Cardiac septum (tissue), 1 donor: ENCODE measurements around the gene RBM42. TPM values are rescaled to one million over a fixed set of nuclear protein-coding genes. Genes with fewer than 3 reads are reported as not detected.
"Not testable (repeated sequence)": the region's sequence is repeated elsewhere in the genome, so short reads cannot be mapped to it uniquely, and the experiment has no call there.

Experiments used
- DNase-seq: peaks from one replicate; pipeline ENCODE4 v3.0.0-alpha.2; 2020; ENCODE audit warnings: low spot score
- intact Hi-C: fragments of 100-400 bp; cut with DNase I; formaldehyde crosslinking; loops from one replicate; pipeline ENCODE4 v1.14.0; 2022
- total RNA-seq: library from RNA; stranded (reverse); fragmentation: NEBNext Ultra II Directional; extraction: Animal tissue kit (Norgen Biotek cat#: 25700); gene quantifications from one replicate; pipeline ENCODE4 v1.2.1, GENCODE V29; 2021
- donor health status: DM: no; HTN: no; CAD: no.

The RBM42 gene
- total RNA-seq, 1 donor from 2014 or later: 56.2 TPM

DNA sequence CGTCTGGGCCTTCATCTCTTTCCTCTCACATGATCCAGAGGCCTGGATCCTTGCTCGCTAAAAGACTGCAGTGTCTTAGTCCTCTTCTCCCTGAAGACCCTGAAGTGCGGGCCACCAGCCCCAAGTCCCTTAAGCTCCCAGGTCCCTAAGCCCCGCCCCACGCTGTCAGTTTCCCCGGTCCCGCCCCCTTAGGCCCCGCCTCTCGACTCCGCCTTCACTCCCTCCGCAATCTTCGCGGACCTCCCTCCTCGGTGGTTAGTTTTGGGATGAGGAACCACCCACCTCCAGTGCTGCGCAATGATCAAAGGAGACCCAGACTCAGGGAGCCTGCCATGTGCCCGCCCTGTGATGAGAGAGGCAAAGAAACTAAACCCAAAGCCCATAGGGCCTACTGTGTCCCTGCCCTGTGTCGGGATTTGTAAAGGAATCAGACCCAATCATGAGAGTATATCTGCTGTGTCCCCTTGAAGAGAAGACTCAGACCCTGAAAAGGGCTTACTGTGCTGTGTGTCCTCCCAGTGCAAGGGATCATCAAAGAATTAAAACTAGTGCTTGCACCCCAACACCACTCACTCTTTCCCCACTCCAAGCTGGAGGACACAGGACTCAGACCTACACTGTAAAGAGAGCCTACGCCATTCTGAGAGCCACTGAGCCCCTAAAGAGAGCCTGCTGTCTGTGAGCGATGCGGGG, 16.3 kb downstream of the RBM42 start:
- intact Hi-C loops: loop anchor here (2.0 kb wide), 1 partner anchor 16 kb away; the partner anchor contains the start of gene RBM42
- DNase-seq: peak; percentile 91

DNA sequence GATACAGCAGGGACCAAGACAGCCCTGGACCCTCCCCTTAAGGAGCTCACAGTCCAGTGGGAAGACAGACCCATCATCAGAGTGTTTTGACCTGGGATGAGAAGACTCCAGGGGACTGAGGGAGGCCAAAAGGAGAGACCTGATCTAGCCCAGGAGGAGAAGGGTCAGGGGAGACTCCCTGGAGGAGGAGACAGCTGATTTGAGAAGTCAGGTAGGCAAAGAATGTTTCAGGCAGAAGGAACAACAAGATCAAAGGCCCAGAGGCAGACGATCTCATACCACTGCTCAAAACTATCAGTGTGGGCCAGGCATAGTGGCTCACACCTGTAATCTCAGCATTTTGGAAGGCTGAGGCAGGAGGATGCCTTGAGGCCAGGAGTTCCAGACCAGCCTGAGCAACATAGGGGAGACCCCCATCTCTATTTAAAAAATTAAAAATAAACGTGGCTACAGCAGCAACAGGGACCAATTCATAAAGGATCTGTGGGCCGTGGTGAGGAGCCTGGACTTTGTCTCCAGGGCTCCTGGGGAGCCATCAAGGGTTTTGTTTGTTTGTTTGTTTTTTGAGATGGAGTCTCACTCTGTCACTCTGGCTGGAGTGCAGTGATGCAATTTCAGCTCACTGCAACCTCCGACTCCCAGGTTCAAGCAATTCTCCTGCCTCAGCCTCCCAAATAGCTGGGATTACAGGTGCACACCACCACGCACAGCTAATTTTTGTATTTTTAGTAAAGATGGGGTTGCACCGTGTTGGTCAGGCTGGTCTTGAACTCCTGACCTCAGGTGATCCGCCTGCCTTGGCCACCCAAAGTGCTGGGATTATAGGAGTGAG, 17.1 kb downstream of the RBM42 start:
- no peak for DNase-seq
- intact Hi-C loops: loop anchor here (2.0 kb wide), 1 partner anchor 17 kb away; the partner anchor contains the start of gene RBM42

DNA sequence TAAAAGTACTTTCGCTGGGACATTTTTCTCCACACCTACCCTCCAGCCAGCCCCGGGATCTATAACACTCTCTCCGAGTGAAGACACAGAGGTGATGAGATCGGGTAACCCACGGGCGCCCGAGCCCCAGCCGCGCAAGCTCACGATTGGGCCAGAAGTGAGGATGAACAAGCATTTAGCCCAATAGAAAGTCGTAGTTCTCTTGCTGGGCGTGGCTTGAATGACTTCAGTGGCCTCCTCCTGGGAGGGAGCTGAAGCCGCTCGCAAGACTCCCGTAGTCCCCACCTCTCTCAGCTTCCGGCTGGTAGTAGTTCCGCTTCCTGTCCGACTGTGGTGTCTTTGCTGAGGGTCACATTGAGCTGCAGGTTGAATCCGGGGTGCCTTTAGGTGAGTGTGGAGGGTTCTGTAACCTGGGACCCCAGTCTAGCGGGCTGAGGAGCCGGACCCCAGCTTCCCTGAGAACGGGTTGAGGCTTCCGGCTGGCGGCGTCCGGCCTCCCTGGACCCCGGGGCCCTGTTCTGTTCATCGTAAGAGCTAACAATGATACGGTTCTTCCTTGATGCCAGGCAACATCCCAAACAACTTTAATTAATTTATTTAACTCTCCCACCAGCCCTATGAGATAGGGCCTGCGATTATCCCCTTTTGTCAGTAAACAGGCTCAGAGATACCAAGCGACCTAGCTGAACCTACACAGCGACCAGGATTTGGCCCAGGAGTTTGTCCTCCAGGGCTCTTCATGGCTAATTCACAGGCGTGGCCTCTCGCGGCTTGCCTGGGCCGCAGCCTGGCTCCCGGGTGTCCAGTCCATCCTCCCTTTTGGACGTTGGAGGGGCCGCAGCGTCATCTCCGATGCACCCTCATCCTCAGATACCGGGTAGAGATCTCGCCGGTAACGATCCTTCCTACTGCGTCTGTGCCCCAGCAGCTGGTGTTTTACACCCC, 19.5 kb downstream of the RBM42 start, which contains the start of gene COX6B1:
Gene COX6B1, plus strand, starts transcription at position 307 of the 945 bp plus-strand sequence. CDS start 2,921 bp downstream, outside the sequence.
- peak; percentile 97 for DNase-seq
- intact Hi-C loops: no loop called here

DNA sequence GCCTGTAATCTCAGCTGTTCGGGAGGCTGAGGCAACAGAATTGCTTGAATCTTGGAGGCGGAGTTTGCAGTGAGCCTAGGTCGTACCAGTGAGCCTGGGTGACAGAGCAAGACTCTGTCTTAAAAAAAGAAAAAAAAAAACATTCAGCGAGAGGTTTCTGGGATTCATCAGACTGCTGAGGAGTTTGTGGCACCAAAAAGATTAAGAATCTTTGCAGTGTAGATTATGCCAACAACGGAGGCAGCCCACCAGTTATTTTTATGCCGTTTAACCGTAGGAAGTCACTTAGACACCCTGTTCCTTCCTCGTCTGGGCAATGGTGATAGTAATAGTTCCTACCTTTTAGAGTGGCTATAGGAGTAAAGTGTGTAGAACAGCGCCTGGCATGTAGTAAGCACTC, 21.7 kb downstream of the RBM42 start:
- no peak for DNase-seq
- intact Hi-C loops: no loop called here

DNA sequence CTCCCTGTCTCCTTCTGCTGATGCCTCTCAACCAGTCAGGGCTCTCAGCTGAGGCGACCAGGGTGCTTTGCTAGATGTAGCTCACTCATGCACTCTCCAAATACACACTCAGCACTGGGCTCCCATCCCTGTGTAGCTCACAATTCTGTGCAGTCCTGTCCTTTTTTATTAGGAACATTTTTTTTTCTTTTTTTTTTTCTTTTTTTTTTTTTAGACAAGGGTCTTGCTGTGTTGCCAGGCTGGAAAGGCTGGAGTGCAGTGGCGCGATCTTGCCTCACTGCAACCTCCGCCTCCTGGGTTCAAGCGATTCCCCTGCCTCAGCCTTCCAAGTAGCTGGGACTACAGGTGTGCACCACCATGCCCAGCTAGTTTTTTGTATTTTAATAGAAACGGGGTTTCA, 26.0 kb downstream of the RBM42 start:
- intact Hi-C loops, DNase-seq: not testable (repeated sequence)

DNA sequence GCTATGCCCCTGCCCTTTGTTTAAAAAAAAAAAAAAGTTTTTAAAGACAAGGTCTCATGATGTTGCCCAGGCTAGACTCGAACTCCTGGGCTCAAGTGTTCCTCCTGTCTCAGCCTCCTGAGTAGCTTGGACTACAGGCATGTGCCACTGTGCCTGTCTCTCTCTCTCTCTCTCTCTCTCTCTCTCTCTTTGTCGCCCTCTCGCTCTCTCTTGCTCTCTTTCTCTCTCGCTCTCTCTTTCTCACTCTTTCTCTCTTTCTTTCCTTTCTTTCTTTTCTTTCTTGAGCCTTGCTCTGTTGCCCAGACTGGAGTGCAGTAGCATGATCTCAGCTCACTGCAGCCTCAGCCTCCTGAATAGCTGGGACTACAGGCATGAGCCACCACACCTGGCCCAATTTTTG, 26.8 kb downstream of the RBM42 start:
- intact Hi-C loops: no loop called here
- no peak for DNase-seq

DNA sequence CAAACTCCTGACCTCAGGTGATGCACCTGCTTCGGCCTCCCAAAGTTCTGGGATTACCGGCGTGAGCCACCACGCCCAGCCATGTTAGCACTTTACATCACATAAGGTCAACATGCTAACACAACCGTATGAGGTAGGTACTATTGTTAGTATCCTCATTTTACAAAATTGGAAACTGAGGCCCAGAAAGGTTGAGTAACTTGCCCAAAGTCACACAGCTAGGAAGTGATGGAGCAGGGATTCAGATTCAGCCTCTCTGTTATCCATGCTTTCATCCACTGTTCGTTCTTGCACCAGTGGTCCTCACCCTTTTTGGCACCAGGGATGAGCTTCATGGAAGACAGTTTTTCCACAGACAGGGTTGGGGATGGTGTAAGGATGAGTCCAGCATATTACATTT, 27.9 kb downstream of the RBM42 start:
- DNase-seq: no peak
- intact Hi-C loops: no loop called here

DNA sequence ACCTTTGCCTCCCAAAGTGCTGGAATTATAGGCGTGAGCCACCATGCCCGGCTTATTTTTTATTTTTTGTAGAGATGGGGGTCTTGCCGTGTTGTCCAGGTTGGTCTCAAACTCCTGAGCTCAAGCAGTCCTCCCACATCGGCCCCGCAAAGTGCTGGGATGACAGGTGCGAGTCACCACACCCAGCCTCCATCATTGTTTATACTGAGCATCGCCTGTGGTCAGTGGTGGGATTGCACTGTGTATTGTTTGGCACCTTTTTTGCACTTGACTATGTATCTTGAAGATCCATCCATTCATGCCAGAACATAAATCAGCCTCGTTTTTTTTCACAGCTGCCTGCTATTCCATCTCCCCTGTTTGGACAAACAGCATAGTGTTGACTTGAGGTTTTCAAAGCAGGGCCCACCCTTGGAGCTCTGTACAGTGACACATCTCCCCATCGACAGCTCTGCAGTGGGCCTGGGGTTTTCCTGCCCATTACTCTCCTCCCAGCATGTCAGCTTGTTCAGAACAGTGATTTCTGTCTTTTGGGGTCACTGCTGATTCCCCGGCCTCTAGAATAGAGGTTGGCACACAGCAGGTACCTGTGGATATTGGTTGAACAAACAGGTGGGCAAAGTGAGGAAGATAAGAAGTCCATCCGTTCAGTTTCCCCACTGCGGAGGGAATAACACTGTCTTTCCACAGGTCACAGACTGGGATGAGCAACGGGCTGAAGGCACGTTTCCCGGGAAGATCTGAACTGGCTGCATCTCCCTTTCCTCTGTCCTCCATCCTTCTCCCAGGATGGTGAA, 29.3 kb downstream of the RBM42 start:
- DNase-seq: no peak
- intact Hi-C loops: no loop called here

DNA sequence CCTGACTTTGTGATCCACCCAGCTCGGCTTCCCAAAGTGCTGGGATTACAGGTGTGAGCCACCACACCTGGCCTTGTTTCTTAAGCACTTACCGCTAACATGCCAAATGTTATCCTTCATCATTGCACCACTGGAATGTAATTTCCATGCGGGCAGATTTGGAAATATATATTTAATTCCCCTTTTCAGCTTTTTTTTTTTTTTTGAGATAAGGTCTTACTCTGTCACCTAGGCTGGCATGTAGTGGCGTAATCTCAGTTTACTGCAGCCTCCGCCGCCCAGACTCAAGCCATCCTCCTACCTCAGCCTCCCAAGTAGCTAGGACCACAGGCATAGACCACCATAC, 33.1 kb downstream of the RBM42 start:
- DNase-seq: no peak
- intact Hi-C loops: no loop called here

DNA sequence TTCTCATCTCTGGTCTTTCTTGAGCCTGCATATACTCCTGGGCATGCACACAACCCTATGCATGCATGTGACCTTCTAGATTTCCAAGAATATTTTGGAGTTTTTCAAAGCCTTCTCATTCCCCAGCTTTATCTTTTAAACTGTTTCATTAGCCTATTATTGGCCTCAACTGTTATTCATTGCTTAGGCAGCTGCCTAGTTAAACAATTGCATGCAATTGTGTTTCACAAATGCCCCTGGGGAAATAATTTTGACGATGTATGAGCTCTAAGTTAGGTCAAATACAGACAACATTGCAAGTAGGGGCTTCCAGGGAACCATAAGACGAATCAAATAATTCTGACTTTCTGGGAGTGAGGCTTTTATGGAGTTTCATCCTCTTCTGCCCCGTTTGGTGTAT, 35.1 kb downstream of the RBM42 start:
- no peak for DNase-seq
- intact Hi-C loops: no loop called here

DNA sequence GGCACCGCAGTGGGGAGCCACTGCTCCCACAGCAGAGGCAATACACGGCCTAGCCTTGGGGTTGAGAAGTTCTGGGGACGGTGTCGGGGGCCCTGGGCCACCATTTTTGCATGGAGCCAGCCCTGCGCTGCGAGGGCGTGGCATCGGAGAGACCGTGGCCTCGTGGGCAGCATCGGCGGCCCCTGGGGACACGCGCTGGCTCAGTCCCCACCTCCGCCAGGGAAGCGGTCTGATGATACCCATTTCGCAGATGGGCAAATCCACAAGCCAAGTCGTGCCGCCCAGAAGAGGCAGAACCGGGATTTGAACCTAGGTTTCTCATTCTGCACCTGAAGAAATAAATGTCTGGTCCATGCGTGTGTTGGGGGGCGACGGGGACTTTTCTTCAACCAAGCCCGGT, 36.3 kb downstream of the RBM42 start:
- intact Hi-C loops: no loop called here
- no peak for DNase-seq

DNA sequence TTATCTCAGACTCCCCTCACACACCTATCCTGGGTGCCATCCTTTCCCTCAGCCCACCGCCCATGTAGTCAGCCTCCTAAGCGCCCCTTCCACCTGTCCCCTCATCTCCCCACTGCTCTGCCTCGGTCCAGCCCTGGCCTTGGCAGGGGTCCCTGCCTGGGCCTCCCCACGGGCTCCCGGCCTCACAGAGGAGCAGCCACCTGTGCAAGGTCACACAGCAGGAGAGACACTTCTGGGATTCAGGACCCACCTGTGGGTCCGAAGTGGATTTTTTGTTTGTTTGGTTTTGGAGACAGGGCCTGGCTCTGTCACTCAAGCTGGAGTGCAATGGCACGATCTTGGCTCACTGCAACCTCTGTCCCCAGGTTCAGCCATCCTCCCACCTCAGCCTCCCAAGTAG, 36.8 kb downstream of the RBM42 start:
- intact Hi-C loops: no loop called here
- no peak for DNase-seq

DNA sequence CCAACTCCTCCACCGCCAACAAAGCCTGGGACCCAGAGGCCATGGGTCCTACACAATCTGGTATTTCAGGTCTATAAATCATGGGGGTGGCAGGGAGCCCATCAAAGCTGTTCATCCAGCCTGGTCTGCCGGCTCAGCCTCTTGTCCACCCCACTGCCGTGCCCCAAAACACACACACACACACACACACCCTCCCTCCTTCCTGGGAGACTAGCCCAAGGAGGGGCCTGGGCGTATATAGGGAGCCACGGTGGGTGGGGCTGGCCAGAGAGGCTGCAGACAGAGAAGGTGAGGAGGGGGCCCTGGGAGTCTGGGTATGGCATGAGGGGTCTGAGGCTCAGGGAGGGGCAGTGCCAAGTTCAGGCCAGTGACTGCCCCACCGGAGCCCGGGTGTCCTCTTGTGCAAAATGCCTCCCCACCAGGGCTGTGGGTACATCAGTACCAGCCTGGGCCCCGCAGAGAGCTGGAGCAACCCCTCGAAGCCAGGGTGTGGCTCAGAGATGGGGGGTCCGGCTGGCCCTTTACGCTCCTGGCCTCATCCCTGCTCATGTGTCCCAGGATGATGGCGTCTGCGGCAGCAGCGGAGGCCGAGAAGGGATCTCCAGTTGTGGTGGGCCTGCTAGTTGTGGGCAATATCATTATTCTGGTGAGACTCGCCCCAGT, 37.5 kb downstream of the RBM42 start, which contains the start of gene UPK1A:
Gene UPK1A, plus strand, starts transcription at position 267 of the 663 bp plus-strand sequence. Its CDS starts 296 bp downstream, at position 563.
- no peak for DNase-seq
- intact Hi-C loops: no loop called here

DNA sequence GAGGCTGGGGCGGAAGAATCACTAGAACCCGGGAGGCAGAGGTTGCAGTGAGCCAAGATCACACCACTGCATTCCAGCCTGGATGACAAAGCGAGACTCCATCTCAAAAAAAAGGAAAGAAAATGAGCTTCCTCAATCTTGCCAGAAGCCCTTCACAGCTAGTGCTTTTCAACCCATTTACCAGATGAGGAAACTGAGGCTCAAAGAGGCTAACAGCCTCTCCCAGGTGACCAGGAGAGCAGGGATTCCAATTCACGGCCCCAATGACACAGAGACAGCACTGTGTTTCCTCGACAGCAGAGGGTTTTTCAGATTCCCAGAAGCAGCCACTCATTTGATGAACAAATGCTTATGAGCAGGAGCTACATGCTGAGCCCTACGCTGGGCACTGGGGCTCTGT, 40.7 kb downstream of the RBM42 start:
- DNase-seq: no peak
- intact Hi-C loops: no loop called here

DNA sequence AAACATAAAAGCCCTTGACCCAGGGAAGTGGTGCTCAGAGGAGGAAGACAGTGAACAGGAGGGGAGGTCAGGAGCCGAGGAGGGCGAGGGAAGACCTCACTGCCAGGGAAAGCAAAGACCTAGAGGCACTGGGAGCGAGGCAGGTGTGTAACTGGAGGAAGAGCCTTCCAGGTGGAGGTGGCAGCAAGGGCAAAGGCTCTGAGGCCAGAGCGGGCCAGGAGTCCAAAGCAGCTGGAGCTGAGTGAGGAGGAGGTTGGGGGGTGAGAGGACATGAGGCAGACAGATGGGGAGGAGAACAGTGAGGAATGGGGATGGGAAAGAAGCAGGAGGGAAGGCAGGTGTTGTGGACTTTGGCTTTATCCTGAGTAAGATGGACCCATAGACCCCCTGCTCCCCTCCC, 41.1 kb downstream of the RBM42 start:
- intact Hi-C loops: no loop called here
- DNase-seq: no peak

DNA sequence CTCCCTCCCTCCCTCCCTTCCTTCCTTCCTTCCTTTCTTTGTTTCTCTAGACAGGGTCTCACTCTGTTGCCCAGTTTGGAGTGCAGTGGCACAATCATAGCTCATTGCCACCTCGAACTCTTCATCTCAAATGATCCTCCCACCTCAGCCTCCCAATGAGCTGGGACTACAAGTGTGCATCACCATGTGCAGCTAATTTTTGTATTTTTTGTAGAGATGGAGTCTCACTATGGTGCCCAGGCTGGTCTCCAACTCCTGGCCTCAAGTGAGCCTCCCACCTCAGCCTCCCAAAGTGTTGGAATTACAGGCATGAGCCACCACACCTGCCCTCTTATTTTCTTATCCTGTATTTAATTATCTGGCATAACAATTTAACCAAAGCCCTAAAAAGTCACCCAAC, 41.9 kb downstream of the RBM42 start:
- no peak for DNase-seq
- intact Hi-C loops: no loop called here

DNA sequence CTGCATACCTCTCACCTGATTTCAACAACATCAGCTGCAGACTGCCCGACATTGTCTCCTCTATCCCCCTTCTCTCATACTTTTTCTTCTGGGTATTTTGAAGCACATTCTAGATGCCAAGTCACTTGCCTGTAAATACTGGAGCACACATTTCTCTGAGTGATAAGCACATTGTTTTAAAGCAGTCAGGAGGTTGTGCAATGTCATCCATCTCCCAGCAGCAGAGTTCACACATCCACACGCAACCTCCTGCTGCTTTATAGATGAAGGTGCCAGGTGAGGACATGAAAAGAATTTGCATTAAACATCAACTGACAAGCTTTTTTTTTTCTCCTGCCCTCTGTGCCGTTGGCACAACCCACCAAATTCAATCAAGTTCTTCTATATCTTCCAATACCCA, 43.0 kb downstream of the RBM42 start:
- intact Hi-C loops: no loop called here
- no peak for DNase-seq

DNA sequence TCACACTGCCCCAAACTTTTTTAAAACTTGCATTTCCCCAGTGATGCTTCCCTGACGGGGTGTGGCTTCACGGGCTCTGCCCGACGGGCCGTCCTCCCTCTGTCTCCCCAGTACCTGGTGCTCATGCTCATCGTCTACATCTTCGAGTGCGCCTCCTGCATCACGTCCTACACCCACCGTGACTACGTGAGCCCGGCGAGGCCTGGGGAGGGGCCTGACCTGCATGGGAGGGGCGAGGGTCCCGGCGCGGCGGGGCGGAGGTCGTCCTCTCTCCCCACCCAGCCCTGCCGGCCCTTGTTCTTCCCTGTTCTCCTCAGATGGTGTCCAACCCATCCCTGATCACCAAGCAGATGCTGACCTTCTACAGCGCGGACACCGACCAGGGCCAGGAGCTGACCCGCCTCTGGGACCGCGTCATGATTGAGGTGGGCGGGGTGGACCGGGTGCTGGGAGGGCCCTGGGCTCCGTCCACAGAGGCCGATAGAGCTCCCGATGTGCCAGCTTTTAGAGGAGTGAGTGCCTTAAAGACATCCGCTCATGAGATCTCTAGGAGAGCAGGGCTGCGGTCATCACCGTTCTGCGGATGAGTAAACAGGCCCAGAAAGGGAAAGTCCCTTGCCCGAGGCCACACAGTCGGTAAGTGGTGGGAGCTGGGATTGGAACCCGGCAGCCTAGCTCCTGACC, 44.4 kb downstream of the RBM42 start:
- no peak for DNase-seq
- intact Hi-C loops: no loop called here
